Panc1 (cell line): ENCODE data around the gene SAMD4A.

Experiments used
- POLR2AphosphoS5 ChIP-seq: IDR thresholded peaks from 2 replicates; pipeline ENCODE4 v1.6.1; 2012; ENCODE audit warnings: mild to moderate bottlenecking, low read depth, low read length, moderate library complexity
- TCF7L2 ChIP-seq: IDR thresholded peaks from 2 replicates; pipeline ENCODE4 v1.6.1; 2011; ENCODE audit warnings: mild to moderate bottlenecking, low read depth, low read length, inconsistent platforms
- TF ChIP-seq, protein P1 (sequence below): fragments of 450-650 bp; IDR thresholded peaks from 2 replicates; pipeline ENCODE4 v1.5.1; 2017; ENCODE audit warnings: mild to moderate bottlenecking
- TF ChIP-seq, protein P2 (sequence below), 2 experiments: IDR thresholded peaks; 2 replicates each; pipeline ENCODE4 v1.6.1; 2011 to 2012; ENCODE audit warnings: low read depth in 2 of 2, control low read depth in 1 of 2, low read length in 1 of 2, mild to moderate bottlenecking in 1 of 2, moderate library complexity in 1 of 2; ENCODE audit not compliant: insufficient read depth in 1 of 2

DNA sequence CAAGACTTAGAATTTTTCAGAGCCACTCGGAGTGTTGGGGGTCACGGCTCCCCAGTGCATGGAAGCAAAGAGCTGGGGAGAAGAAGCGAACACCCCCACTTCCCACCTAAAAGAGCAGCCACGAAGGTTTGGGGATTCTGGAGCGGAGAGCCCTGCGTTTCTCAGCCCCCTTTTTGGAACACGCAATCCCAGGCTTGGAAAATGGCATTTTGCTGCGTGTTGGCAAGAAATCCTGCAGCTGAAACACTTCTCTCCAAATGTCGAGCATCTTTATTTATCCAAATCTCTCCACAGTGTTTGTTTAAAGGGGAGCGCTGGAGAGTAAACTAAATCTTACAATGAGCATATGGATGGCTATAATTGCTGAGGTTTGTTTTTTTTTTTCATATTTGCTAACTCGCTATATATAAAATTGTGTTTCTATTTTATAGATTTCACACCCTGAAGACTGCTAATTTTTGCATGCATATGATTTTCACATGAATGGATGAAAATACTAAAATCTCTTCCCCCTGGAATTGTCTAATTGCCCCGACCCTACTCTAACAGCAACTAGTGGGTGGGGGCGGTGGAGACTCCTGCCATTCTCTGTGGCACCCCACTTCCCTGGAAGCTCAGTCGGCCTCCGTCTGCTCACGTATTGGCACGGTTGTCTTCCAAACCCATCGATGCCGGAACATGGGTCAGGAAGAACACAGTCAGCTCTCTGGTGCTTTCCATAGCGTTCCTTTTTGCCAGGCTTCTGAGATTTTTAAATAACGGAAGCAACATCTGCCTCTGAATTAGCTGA, 215.2 kb downstream of the SAMD4A start:
- no peak for TF ChIP-seq TCF7L2
- no peak for TF ChIP-seq POLR2AphosphoS5
- TF ChIP-seq, protein P1, sequence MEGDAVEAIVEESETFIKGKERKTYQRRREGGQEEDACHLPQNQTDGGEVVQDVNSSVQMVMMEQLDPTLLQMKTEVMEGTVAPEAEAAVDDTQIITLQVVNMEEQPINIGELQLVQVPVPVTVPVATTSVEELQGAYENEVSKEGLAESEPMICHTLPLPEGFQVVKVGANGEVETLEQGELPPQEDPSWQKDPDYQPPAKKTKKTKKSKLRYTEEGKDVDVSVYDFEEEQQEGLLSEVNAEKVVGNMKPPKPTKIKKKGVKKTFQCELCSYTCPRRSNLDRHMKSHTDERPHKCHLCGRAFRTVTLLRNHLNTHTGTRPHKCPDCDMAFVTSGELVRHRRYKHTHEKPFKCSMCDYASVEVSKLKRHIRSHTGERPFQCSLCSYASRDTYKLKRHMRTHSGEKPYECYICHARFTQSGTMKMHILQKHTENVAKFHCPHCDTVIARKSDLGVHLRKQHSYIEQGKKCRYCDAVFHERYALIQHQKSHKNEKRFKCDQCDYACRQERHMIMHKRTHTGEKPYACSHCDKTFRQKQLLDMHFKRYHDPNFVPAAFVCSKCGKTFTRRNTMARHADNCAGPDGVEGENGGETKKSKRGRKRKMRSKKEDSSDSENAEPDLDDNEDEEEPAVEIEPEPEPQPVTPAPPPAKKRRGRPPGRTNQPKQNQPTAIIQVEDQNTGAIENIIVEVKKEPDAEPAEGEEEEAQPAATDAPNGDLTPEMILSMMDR, result no peak
- TF ChIP-seq, protein P2, sequence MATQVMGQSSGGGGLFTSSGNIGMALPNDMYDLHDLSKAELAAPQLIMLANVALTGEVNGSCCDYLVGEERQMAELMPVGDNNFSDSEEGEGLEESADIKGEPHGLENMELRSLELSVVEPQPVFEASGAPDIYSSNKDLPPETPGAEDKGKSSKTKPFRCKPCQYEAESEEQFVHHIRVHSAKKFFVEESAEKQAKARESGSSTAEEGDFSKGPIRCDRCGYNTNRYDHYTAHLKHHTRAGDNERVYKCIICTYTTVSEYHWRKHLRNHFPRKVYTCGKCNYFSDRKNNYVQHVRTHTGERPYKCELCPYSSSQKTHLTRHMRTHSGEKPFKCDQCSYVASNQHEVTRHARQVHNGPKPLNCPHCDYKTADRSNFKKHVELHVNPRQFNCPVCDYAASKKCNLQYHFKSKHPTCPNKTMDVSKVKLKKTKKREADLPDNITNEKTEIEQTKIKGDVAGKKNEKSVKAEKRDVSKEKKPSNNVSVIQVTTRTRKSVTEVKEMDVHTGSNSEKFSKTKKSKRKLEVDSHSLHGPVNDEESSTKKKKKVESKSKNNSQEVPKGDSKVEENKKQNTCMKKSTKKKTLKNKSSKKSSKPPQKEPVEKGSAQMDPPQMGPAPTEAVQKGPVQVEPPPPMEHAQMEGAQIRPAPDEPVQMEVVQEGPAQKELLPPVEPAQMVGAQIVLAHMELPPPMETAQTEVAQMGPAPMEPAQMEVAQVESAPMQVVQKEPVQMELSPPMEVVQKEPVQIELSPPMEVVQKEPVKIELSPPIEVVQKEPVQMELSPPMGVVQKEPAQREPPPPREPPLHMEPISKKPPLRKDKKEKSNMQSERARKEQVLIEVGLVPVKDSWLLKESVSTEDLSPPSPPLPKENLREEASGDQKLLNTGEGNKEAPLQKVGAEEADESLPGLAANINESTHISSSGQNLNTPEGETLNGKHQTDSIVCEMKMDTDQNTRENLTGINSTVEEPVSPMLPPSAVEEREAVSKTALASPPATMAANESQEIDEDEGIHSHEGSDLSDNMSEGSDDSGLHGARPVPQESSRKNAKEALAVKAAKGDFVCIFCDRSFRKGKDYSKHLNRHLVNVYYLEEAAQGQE (IDR thresholded peaks at IDR 0.05; ENCODE audit: insufficient read depth in 1 of 2, low read depth in 2 of 2, low read length in 1 of 2), result no peak
